Fibroblast of upper back skin (primary cell): ENCODE measurements around the gene SNRPD2.
"Not testable (repeated sequence)": the region's sequence is repeated elsewhere in the genome, so short reads cannot be mapped to it uniquely, and the experiment has no call there.

Experiments
- DNase-seq: peaks from one replicate; pipeline ENCODE4 v3.0.0-alpha.2; 2013

The SNRPD2 gene

GRCh38 chr19:45691516-45692186, at the start of gene SNRPD2:
Gene SNRPD2 (minus strand): TSS chr19:45691953. CDS start chr19:45691888, 65 bp downstream.
- DNase-seq = peak; percentile 94

DNA sequence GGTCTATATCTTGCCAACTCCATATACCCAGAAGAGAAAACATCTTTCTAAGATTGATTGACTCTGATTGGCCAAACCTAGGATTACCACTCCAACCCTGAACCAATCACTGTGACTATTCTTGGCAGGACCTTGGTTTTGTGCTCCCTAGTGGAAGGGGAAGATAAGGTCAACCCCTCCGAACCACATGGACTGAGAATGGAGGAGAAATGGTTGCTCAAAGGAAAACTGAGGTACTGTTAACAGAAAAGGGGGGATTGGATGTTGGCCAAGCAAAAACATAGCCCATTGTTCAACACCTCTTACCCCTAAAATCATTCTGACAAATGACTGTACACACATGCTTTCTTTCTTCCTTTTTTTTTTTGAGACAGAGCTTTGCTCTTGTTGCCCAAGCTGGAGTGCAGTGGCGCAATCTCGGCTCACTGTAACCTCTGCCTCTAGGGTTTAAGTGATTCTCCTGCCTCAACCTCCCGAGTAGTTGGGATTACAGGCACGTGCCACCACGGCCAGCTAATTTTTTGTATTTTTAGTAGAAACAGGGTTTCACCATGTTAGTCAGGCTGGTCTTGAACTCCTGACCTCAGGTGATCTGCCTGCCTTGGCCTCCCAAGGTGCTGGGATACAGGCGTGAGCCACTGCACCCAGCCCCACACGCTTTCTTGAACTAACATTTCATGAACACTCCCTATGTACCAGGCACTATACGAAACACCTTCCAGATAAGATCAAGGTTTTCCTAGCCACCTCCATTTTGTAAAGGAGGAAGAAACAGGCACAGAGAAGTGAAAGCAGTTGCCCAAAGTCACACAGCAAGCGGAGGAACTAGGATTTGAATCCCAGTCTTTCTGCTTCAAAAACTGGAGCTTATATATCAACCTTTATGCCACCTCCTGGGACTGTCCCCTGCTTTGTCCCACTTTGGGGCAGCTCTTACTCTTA, 48.0 kb upstream of the SNRPD2 start:
- DNase-seq = no peak

DNA sequence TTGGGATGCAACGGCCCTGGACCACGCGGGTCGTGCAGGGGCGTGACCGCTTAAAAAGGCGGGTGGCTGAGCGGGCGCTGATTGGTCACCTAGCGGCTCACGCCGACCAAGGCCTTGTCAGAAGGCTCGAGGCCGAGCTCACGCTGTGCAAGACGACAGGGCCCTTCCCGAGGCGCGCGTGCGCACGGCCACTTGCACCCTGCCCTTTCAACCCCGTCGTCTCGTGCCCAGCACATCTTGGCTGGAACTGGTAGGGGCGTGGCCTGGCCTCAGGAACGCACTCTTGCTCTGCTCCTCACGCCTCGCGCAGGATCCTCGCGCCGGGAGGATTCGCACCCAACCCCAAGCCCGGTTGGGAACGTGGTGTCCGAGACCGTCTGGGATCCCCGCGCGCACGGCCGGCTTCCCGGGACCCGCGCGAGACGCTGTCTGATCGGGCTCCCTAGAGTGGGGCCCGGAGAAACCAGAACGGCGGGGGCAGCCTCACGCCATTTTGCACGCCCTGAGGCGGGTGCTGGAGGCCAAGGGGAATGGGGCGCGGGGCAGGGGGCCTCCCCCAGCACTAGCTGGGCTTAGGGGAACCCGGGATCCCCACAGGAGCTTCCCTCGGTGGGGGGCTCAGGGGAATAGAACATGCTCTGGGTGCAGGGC, 41.5 kb upstream of the SNRPD2 start, which contains the start of gene MEIOSIN:
Gene MEIOSIN, plus strand, starts transcription at position 280 of the 651 bp plus-strand sequence. CDS start 1,938 bp downstream, outside the sequence.
- DNase-seq = no peak

DNA sequence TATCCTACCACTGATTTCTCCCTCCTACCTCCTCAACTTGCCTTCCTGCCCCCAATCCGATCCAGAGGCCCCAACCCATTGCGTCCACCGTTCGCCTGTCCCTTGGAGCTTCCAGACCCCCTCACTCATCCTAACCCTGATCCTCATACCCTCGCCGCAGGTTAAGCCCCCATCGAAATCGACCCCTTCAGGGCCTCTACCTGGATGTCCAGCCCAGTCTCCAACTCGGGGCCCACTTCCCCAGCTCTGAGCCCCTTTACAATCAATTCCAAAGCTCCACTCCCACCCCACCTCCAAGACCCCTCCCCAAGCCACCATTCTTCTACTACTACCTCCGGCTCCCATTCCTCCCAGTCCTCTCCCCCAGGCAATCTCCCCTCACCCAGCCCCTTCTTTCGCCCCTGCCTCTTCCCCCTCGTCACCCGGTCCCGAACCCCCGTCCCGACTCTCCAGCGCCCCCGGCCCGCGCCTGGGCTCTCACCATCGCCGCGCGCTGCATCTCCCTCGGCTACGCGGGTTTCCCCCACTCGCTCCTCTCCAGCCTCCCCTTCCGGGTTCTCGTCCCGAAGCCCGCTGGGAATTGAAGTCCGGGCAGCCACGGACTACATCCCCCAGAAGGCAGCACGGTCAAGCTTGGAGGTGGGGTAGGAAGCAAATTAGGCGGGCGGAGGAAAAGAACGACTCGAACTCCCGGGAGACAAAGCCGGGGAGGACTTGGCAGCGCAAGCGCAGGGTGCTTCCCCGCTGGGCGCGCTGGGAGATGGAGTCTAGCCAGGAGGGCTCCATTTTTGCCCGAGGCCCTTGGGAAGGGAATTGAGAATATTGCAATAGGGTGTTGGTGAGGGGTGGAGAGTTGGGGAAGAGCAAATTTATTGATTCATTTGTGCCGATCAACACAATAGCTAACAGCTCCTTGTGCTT, 38.9 kb upstream of the SNRPD2 start, which contains the start of gene FBXO46:
Gene FBXO46, minus strand, starts transcription at position 529 of the 921 bp plus-strand sequence. CDS start 17,401 bp downstream, outside the sequence.
- DNase-seq = peak; percentile 99

- no peak for DNase-seq
These were observed 38.1 kb upstream of the SNRPD2 start for GRCh38 chr19:45729800-45730290.

GRCh38 chr19:45728683-45729082, 36.9 kb upstream of the SNRPD2 start:
- DNase-seq = not testable (repeated sequence)

GRCh38 chr19:45720065-45720464, 28.3 kb upstream of the SNRPD2 start:
- not testable (repeated sequence) for DNase-seq

- DNase-seq = no peak
These were observed 26.4 kb upstream of the SNRPD2 start for GRCh38 chr19:45717983-45718650.

DNA sequence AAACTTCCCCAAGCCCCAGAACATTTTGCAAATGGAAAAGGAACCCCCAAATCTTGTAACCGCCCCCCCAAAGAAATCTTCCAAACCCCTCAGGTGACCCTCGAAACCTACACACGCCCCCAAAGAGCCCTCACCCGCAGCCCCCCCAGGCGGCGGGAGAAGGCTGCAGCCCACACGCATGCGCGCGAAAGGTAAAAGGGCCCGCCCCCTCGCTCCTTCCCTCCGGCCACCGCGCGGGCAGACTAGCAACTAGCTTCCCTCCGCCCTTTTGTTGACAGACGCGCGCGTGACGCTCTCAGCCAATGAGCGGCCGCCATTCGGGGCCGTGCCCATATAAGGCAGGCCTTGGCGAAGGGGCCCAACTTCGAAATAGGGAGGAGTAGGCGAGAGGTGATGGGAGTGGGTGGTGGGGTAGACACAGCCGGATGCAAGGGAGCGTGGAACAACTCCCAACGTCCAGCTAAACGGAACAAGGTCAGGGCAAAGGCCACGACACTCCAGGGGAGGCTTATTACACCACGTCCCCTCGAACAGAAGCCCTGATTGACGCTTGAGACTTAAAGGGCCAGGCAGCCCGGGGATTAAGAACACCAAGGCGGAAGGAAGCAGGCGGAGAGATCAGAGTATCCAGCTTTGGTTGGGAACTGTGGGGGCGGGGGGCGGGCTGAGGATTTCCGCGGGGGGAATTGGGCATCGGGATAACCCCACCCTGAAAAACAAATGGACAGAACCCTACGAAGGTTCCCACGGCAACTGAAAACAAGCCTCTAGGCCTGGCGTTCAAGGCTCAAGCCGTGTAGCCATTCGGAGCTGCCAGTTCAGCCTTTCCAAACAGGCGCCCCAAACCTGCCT, 25.6 kb upstream of the SNRPD2 start:
- peak; percentile 99 for DNase-seq

DNA sequence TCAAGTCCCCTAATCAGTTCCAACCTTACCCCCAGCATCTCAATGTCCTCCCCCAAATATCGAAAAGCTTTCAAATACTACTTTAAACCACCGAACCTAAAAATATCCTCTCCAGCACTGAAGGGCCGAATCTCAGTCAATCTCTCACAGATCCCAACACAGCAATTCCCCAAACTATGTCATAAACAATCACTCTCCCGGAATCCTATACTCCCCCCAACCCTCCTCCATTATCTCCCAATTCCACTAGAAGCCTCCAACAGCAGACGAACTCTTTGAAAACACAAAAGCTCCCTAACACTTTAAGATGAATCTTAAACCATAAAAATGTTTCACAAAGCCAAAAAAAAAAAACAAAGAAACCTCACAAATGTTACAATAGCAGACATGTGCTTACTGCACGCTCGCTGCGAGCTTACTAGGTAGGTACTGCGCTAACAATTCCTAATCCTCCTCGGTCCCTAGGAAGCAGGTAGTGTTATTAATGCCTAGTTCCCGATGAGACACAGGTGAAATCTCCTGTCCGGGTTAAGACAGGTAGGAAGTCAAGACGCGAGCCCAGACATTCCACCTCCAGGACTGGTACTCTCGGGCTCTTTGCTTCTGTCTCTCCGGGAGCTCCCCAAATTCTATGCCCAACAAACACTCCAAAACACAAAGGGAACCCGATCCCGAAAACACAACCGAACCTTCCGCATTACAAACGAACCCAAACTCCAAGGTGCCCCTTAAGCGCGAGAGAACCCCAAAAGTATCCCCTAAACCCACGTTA, 24.8 kb upstream of the SNRPD2 start:
- peak; percentile 28 for DNase-seq

- no peak for DNase-seq
These were observed 23.4 kb upstream of the SNRPD2 start for GRCh38 chr19:45715139-45715538.

DNA sequence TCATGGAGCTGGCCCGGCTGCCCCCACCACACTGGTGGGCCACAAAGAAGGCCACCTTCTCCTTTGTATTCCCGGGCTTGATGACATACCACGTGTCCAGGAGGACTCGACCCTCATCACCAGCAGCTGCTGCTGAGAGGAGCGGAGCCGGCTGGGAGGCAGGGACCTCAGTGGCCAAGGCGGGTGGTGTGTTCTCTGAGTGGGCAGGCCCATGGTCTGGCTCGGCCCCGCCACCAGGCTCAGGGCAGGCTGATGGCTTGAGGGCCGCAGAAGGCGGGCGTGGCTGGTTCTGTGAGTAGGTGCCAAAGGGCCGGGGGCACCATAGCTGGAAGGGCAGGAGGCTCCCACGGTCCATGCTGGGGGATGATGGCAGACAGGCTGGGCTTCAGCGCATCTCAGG, 21.4 kb upstream of the SNRPD2 start:
- DNase-seq = no peak

DNA sequence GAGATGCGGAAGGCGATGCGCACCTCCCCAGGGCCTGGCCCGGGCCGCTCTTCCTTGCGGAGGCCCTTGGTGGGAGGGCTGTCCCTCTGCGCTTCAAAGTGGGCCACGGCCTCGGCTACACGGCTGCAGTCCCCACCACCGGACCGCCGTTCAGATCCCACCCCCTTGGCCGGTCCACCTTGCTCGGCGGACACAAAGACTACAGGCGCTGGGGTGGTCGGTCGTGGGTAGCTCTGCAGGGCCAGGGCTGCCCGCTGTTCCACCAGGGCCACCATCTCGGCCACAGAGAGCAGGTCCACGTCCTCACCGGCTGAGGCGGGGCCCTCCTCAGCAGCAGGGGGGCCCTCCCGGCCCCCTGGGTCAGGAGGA, 20.9 kb upstream of the SNRPD2 start:
- no peak for DNase-seq

- DNase-seq = no peak
These were observed 20.3 kb upstream of the SNRPD2 start for GRCh38 chr19:45711851-45712698.

DNA sequence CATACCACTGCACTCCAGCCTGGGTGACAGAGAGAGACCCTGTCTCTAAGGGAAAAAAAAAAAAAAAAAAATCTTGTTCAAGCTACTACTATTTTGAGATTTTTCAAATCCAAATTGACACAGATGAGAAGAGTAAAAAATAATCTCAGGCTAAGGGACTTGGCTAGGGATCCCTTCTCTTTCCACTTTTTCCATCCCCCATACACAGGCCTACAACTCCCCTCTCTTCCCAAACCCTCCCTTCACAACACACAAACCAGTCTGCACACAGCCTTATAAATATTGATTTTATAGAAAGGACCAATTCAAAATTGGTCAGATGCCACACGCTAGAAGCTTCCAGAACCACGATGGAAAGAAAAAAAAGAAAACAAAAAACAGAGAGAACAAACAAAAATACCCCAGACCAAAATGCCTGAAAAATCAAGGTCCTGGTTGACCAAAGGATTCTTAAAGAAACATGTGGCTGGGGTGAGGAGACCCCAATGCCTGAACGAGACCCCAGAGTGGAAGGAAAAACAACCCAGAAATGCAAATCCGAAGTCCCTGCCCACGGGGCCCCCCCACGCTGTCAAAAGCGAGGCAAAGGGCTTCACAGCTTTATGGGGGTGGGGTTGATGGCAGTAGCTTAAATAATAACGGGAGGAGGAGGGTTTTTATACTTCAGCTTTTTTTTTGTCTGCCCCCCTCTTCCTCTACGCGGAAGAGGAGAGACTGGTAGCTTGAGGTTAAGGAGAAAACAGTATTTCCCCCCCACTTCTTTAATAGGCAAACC, 18.8 kb upstream of the SNRPD2 start:
- DNase-seq = no peak

DNA sequence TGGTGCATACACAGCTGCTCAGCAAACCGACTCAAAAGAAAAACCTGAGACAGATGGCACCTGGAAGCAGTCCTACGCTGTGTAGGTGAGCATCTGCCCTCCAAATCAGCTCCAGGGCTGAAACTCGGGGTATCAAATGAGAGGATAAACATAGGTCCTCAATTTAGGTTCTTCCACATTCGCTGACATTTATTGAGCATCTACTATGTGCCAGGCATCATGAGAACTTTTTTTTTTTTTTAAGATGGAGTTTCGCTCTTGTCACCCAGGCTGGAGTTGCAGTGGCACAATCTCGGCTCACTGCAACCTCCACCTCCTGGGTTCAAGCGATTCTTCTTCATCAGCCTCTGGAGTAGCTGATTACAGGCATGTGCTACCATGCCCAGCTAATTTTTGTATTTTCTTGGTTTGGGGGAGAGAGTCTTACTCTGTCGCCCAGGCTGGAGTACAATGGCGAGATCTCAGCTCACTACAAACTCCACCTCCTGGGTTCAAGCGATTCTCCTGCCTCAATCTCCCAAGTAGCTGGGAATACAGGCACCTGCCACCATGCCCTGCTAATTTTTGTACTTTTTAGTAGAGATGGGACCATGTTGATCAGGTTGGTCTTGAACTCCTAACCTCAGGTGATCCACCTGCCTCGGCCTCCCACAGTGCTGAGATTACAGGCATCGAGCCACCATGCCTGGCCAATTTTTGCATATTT, 14.1 kb upstream of the SNRPD2 start:
- DNase-seq = no peak

- no peak for DNase-seq
These were observed 13.4 kb upstream of the SNRPD2 start for GRCh38 chr19:45705115-45705514.
